GM12873 (cell line): ENCODE data around the gene STAG1.
A peak's percentile ranks its signal among the peaks of the same experiment; 100 is the strongest.

Source experiments
- TF ChIP-seq, protein P1 (sequence below): IDR thresholded peaks from 2 replicates; pipeline ENCODE4 v1.5.1; 2012; ENCODE audit warnings: low read depth, mild to moderate bottlenecking, moderate library complexity, low read length, control low read depth; ENCODE audit not compliant: insufficient read depth; ENCODE audit errors: missing control alignments

STAG1 gene

DNA sequence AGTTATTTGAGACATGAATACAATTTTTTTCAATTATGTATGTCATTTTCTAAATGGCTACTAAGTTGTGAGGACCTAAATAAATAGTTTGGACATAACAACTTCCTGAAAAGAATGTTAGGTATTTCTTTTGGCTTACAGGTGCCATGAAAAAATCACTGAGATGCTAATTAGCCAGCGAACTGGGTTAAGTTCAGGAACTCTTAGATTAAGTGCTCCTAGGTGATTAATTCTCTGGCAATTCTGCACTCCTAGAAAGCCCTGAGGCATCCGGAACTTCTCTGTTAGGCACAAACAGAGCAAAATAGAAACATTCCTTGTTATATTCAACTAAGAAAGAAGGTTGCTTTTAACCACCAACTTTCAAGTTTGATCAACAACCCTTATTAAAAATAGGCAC, 192.3 kb downstream of the STAG1 start:
- TF ChIP-seq, protein P1, sequence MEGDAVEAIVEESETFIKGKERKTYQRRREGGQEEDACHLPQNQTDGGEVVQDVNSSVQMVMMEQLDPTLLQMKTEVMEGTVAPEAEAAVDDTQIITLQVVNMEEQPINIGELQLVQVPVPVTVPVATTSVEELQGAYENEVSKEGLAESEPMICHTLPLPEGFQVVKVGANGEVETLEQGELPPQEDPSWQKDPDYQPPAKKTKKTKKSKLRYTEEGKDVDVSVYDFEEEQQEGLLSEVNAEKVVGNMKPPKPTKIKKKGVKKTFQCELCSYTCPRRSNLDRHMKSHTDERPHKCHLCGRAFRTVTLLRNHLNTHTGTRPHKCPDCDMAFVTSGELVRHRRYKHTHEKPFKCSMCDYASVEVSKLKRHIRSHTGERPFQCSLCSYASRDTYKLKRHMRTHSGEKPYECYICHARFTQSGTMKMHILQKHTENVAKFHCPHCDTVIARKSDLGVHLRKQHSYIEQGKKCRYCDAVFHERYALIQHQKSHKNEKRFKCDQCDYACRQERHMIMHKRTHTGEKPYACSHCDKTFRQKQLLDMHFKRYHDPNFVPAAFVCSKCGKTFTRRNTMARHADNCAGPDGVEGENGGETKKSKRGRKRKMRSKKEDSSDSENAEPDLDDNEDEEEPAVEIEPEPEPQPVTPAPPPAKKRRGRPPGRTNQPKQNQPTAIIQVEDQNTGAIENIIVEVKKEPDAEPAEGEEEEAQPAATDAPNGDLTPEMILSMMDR, result no peak

DNA sequence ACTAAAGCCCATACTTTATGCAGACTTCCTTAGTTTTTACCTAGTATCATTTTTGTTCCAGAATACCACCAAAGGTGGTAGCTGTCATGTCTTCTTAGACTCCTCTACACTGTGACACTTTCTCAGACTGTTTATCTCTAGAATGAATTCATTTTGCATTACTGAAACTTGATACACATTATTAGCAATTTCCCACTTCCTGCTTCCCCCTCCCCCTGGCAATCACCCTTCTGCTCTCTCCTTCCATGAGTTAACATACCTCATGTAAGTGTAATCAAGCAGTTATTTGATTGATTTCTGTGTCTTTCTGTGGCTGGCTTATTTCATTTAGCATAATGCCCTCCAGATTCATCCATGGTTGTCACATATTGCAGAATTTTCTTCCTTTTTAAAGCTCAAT, 204.9 kb downstream of the STAG1 start:
- TF ChIP-seq, protein P1, result no peak

DNA sequence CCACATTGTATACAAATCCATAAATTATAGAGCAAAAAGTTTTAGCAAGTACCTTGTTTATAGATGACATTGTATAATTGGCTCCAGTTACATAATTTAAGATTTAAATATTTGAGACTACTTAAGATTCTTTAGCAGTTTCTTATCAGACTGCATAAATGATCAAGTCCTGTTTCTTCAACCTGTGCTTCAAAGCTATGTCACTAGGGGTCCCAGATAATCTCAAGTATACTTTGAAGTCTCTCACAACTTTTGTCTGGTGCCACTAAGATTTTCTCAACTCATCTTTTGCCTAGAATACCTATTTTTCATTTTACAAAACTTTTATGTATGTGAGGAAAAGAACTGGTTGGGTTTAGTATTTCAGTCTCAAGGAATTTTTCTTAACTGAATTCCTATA, 205.5 kb downstream of the STAG1 start:
- TF ChIP-seq, protein P1, result peak; percentile 30

GRCh38 chr3:136545664-136546268, 206.4 kb downstream of the STAG1 start:
- TF ChIP-seq, protein P1, result no peak

DNA sequence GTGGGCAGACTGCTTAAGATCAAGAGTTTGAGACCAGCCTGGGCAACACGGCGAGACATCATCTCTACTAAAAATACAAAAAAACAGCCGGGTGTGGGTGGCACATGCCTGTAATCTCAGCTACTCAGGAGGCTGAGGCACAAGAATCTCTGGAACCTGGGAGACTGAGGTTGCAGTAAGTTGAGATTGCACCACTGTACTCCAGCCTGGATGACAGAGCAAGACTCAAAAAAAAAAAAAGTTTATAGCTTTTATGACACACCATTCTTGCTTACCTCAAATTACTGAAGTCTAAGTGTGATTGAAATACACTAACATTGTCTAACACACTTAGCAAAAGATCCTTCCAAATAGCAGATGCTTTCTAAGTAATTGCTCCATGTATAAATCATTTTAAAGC, 207.6 kb downstream of the STAG1 start:
- TF ChIP-seq, protein P1, result no peak

- TF ChIP-seq, protein P1, result no peak
These were observed 208.8 kb downstream of the STAG1 start for GRCh38 chr3:136543385-136543784.

GRCh38 chr3:136535906-136536305, 216.3 kb downstream of the STAG1 start:
- TF ChIP-seq, protein P1, result no peak

DNA sequence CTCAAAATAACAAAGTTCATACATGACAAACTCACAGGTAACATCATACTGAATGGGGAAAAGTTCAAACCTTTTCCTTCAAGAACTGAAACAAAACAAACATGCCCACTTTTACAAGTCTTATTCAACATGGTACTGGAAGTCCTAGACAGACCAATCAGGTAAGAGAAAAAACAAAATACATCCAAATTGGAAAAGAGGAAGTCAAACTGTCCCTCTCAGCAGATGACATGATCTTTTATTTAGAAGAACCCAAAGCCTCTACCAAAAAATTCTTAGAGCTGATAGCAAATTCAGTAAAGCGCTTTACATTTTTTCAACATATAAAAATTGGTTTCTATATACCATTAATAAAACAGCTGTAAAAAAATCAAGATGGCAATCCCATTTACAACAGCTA, 219.4 kb downstream of the STAG1 start:
- TF ChIP-seq, protein P1, result no peak
